MCF 10A (cell line): ENCODE data around the gene SETBP1. TPM values are rescaled to one million over a fixed set of nuclear protein-coding genes. Genes with fewer than 3 reads are reported as not detected.

Experiments
- BruUV-seq: library from RNA; stranded (reverse); fragments of 400-500 nt; replicated peaks from 2 replicates; lab custom pipeline; 2021; lab: Mats Ljungman, UMichigan
- CTCF ChIA-PET: fragments of 300-600 bp; sonication (Branson Sonifier 250); formaldehyde crosslinking; extraction: SDS; loops from one replicate; lab custom pipeline; 2021; ENCODE audit warnings: antibody characterized with exemption, inconsistent platforms; lab: Yijun Ruan, JAX
- POLR2A ChIA-PET: fragments of 300-600, 350-650 bp; sonication (Branson Sonifier 250); formaldehyde crosslinking; extraction: SDS; loops from one replicate; lab custom pipeline; 2020; ENCODE audit warnings: antibody characterized with exemption, inconsistent platforms; lab: Yijun Ruan, JAX
- DNase-seq: peaks from one replicate; pipeline ENCODE4 v3.0.0-alpha.2; 2018; ENCODE audit not compliant: unreplicated experiment
- H3K27ac Mint-ChIP-seq: one replicate; pipeline ENCODE4 v1.8.0; 2022; ENCODE audit warnings: mild to moderate bottlenecking, low read depth, mixed read lengths; ENCODE audit not compliant: unreplicated experiment
- H3K27me3 Mint-ChIP-seq: one replicate; pipeline ENCODE4 v1.8.0; 2022; ENCODE audit warnings: mixed read lengths; ENCODE audit not compliant: insufficient read depth, unreplicated experiment
- H3K36me3 Mint-ChIP-seq: one replicate; pipeline ENCODE4 v1.8.0; 2022; ENCODE audit warnings: mild to moderate bottlenecking, moderate library complexity, mixed read lengths; ENCODE audit not compliant: insufficient read depth, unreplicated experiment
- H3K4me1 Mint-ChIP-seq: one replicate; pipeline ENCODE4 v1.8.0; 2022; ENCODE audit warnings: mixed read lengths; ENCODE audit not compliant: insufficient read depth, unreplicated experiment
- H3K4me3 Mint-ChIP-seq: one replicate; pipeline ENCODE4 v1.8.0; 2022; ENCODE audit warnings: mild to moderate bottlenecking, moderate library complexity, mixed read lengths; ENCODE audit not compliant: unreplicated experiment
- H3K9me3 Mint-ChIP-seq: one replicate; pipeline ENCODE4 v1.8.0; 2022; ENCODE audit warnings: mixed read lengths; ENCODE audit not compliant: unreplicated experiment
- intact Hi-C: fragments of 100-400 bp; cut with micrococcal nuclease; formaldehyde crosslinking; loops from 2 replicates; pipeline ENCODE4 v1.14.1; 2022
- total RNA-seq: library from RNA; stranded (reverse); gene quantifications from 2 replicates; pipeline ENCODE4 v1.2.3, GENCODE V29; 2022
- TF ChIP-seq, protein P1 (sequence below): fragments of 200-600 bp; IDR thresholded peaks from one replicate; pipeline ENCODE4 v1.8.0; 2022; ENCODE audit warnings: antibody characterized with exemption, mild to moderate bottlenecking; ENCODE audit not compliant: unreplicated experiment

Gene SETBP1
- total RNA-seq, 1 experiment from 2014 or later = 4.8 TPM

GRCh38 chr18:44761812-44762211 is 81.1 kb downstream of the SETBP1 start:
- DNase-seq = no peak
- Mint-ChIP-seq H3K9me3 (peaks cover 8% of the 10 kb centered on the region), H3K36me3 (no peaks in the 10 kb centered on the region), H3K4me1 (no peaks in the 10 kb centered on the region), H3K27me3 (no peaks in the 10 kb centered on the region), H3K4me3 (no peak overlapping the region), H3K27ac (no peak overlapping the region)
- POLR2A ChIA-PET = no interaction called here
- CTCF ChIA-PET = no interaction called here
- intact Hi-C loops = no loop called here
- TF ChIP-seq, protein P1, sequence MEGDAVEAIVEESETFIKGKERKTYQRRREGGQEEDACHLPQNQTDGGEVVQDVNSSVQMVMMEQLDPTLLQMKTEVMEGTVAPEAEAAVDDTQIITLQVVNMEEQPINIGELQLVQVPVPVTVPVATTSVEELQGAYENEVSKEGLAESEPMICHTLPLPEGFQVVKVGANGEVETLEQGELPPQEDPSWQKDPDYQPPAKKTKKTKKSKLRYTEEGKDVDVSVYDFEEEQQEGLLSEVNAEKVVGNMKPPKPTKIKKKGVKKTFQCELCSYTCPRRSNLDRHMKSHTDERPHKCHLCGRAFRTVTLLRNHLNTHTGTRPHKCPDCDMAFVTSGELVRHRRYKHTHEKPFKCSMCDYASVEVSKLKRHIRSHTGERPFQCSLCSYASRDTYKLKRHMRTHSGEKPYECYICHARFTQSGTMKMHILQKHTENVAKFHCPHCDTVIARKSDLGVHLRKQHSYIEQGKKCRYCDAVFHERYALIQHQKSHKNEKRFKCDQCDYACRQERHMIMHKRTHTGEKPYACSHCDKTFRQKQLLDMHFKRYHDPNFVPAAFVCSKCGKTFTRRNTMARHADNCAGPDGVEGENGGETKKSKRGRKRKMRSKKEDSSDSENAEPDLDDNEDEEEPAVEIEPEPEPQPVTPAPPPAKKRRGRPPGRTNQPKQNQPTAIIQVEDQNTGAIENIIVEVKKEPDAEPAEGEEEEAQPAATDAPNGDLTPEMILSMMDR = no peak
- BruUV-seq = no TSS peak

DNA sequence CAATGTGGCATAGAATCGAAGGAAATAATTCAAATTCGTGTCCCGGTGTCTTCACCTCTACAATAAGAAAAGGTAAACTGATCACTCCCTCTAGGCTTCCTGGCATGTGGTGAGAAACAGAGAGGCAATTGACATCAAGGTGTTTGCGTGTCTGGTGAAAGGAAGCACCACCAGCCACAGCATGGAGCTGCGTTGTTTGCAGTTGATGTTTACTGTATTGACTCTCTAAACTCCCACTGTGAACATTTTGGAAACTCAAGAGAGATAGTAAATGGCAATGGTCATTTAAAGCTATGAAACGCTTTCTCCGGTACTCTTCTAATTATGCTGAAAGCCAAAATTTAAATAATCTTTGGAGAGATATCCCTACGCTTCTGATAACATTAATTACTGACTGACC is 82.6 kb downstream of the SETBP1 start:
- POLR2A ChIA-PET = no interaction called here
- TF ChIP-seq, protein P1 = no peak
- Mint-ChIP-seq H3K27ac (no peak overlapping the region), H3K4me1 (no peaks in the 10 kb centered on the region), H3K9me3 (peaks cover 8% of the 10 kb centered on the region), H3K4me3 (no peak overlapping the region), H3K27me3 (no peaks in the 10 kb centered on the region), H3K36me3 (no peaks in the 10 kb centered on the region)
- no peak for DNase-seq
- intact Hi-C loops = no loop called here
- CTCF ChIA-PET = no interaction called here
- no TSS peak for BruUV-seq

DNA sequence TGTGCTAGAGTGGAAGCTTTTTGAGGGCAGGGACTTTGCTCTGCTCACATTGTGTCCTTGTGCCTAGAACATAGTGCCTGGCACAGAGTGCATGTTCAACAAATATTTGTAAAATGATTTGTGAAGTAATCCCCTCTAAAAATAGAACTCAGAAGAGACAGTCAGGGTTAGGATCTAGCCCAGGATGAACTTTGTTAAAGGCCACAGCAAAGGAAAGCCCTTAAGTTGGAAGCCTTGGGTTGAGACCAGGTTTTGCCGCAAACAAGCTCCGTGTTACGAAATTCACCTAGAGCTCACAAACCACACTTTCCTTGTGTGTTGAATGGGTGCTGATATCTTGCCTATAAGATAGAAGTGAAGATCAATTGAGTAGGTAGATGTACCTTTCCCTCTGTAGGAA is 84.2 kb downstream of the SETBP1 start:
- no peak overlapping the region for H3K27ac Mint-ChIP-seq
- H3K27me3 Mint-ChIP-seq = no peaks in the 10 kb centered on the region
- TF ChIP-seq, protein P1 = no peak
- H3K36me3 Mint-ChIP-seq = no peaks in the 10 kb centered on the region
- DNase-seq = no peak
- no peak overlapping the region for H3K4me3 Mint-ChIP-seq
- ChIA-PET POLR2A (no interaction called here), CTCF (no interaction called here)
- intact Hi-C loops = no loop called here
- no TSS peak for BruUV-seq
- H3K4me1 Mint-ChIP-seq = no peaks in the 10 kb centered on the region
- peaks cover 8% of the 10 kb centered on the region for H3K9me3 Mint-ChIP-seq

DNA sequence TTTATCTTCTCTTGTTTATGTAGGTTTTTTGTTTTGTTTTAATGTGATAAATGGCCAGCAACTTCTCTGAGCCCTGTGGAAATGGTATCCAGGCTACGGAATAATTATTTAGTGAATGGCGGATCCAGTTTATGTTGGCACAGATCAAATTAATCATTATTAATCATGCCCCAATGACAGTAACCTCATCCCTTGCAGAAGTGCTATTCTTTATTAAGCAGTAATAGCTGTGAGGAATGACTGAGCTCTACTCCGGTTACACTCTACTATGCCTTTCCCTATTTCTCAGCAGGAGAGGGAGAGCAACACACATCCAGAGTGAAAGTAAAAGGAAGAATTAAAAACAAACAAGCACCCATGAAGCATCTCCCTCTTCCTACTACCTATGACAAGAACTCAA is 84.8 kb downstream of the SETBP1 start:
- H3K9me3 Mint-ChIP-seq = peaks cover 8% of the 10 kb centered on the region
- no peaks in the 10 kb centered on the region for H3K4me1 Mint-ChIP-seq
- TF ChIP-seq, protein P1 = no peak
- ChIA-PET CTCF (no interaction called here), POLR2A (interaction anchor here (0.7 kb wide), 1 partner anchor 52 kb away, joined by 3 read pairs; no protein-coding TSS in a partner anchor)
- no TSS peak for BruUV-seq
- H3K27me3 Mint-ChIP-seq = no peaks in the 10 kb centered on the region
- no peak overlapping the region for H3K27ac Mint-ChIP-seq
- no peaks in the 10 kb centered on the region for H3K36me3 Mint-ChIP-seq
- H3K4me3 Mint-ChIP-seq = no peak overlapping the region
- no peak for DNase-seq
- intact Hi-C loops = no loop called here
